Suppressor macrophage treated with lipopolysaccharide for 4 hours (primary cell): Measurements from ENCODE around the gene ACER3.
"Not testable (repeated sequence)": the region's sequence is repeated elsewhere in the genome, so short reads cannot be mapped to it uniquely, and the experiment has no call there.

ENCODE experiments used
- DNase-seq: peaks from one replicate; pipeline ENCODE4 v3.0.0-alpha.2; 2020

The ACER3 gene

DNA sequence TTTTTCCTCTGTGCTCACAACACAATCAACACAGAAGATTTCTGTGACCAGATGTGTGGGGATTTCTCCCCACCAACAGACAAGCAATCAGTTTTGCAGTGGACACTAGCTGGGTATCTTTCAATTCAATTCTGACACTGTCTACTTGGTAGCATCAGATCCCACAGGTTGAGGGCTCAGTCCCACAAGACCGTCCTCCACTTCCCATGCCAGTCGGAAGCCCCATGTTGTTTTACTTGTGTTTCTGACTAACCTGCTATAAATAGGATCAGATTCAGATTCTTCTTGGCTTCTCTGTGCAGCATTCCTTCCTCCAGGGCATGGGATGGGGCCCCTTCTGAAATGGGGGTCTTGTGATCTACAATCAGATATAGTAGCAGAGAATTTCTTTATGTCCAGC lies 19.6 kb downstream of the ACER3 start:
- DNase-seq = no peak

DNA sequence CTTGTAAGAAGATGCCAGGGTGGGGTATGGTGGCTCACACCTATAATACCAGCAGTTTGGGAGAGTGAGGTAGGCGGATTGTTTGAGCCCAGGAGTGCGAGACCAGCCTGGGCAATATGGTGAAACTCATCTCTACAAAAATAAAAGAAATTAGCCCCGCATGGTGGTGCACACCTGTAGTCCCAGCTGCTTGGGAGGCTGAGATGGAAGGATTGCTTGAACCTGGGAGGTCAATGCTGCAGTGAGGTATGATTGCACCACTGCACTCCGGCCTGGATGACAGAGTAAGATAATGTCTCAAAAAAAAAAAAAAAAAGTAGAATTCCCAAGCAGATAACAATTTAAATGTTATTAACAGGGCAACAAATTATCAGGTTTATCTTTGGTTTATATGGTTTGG lies 20.2 kb downstream of the ACER3 start:
- no peak for DNase-seq

DNA sequence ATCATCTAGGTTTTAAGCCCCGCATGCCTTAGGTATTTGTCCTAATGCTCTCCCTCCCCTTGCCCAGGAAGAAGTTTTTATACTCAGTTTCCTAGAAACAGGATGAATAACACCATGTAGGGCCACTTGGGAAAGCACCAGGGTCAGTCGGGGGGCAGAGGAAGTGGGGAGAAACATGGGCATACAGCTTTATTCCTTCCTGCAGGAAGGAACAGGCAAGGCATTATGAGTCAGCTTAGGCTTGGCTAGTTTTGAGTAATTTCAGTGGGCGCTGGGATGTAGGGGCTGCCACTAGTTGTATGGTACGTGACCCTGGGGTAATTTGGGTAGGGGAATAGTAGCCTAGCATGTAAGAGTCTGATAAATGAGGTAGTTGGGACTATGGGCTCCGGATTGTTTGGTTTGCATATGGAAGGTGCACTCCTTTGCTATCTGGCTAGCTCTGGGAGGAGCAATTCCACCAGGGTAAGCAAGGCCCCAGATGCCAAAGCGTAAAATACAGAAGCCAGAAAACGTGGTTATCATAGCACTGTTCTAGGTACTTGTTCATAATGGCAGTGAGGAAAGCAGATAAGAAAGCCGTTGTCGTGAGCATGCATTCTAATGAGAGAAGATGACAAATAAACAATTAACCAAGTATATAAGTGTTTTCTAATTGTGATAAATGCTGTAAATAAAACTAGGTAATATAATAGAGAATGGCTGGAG lies 24.8 kb downstream of the ACER3 start:
- DNase-seq = peak; percentile 77

DNA sequence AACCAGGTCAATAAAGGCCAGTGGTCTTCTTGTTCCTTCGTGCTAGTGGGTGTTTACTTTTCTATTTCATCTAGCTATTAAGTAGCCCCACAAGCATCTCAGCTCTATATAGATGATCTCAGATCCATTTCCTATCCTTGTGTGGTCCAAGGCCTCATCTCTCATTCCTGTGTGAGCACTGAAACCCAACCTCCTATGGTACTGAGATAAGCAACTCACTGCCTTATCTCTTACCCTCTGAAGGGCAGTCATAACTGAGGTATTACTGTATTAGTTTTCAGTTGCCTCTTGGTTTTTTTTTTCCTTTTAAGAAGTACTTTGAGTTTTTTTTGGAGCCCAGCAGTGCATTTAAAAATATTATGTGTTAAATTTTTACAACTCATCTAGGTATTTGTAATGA lies 28.3 kb downstream of the ACER3 start:
- no peak for DNase-seq

DNA sequence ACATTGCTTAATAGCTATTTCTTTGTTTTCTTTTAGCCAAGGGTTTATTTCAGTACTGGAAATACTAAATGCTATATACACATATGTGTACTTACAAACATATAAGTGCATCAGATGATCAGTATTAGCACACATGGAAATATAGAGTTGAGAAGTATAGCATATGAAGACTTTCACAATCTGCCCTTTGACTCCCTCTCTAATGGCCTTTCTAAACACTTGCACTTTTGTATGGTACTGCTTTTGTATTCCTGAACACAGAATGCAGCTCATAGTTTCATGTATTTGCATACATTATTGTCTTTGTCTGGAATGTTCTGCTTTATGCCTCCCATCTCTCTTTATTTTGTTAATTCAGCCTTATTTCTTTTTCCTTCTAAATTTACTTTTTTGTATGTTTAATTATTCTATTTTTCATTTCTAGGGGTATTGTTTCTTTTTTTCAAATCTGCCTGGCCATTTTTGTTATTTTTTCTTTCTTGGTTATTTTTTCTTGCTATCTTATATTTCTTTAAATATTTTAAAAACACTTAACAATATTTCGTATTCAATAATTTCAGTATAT lies 28.8 kb downstream of the ACER3 start:
- DNase-seq = peak; percentile 40

DNA sequence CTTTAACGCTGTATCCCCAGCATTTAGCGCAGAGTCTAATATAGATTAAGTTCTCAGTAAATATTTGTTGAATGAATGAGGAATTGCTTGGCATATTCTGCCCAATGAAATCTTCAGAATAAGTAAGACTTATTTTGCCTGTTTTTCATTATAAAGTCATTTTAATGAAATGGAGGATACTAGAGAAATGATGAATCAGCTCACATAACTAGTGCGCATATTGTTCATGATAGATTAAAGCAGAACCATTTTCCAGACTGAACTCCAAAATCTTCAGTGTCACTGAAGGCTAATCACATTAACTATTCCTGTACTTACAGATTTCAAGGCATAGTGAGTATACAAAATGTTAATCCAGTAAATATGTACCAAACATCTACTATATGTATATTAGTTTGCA lies 29.6 kb downstream of the ACER3 start:
- no peak for DNase-seq

DNA sequence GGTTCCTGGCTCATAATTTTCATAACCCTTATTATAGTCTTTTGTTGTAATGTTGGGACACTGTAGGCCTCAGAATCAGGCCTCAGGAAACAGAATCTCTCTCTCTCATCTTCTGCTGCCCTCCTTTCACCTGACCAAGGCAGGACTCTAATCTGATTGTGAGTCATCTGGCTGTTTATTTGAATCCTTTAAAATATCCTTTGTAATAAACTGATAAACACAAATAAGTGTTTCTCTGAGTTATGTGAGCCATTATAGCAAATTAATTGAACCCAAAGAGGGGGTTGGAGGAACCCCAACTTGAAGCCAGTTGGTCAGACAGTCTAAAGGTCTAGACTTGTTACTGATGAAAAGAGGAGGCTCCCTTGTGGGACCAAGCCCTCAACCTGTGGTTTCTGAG lies 30.6 kb downstream of the ACER3 start:
- no peak for DNase-seq

DNA sequence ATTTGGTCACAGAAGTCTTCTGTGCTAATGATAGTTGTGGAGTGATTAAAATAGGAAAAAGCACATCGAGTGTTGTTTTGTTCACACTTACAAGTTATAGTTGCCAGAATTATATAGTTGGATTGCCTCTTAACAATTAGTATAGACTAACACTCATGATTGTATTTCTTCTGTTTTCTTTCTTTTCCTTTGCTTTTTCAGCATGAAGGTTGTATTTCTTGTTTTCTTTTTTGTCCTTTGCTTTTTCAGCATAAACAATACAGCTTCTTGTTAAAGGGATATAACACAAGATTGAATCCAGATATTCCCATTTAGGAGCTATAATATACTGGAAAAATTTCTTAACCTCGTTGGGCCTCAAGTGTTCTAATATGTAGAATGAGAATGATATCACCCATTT lies 31.1 kb downstream of the ACER3 start:
- DNase-seq = no peak

DNA sequence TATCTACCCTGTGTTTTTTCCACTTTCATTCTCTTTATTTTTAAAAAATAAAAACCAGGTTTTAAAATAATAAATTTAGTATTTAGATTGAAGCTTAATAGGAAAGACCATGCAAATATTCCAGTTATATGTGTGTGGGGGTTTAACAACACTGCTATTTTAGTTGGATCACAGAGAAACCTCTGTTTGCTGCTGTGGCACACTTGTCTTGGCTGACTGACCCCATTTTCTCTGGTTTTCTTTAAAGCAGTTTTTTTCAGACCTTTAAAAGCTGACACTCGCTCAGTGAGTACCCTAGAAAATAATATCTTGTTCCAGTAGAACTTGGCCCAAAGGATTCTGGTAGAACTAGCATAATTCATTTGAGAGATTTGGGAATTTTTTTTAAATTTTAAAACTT lies 31.6 kb downstream of the ACER3 start:
- no peak for DNase-seq

DNA sequence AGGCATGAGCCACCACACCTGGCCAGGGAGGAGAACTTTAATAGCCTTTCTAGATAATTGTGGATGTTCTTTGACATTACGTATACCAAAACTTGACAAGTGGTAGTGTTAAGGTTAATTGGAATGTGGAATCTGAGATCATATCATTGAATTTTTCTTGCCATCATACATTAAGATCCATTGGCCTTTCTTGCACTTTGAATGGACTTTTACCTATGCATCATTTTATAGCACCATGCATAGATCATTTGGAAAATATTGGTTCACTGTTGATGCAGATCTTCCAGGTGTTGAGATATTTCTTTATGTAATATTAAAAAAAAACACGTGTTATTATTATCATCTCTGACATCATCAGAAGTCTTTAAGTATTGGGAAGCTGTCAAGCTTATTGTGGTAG lies 36.5 kb downstream of the ACER3 start:
- DNase-seq = no peak

DNA sequence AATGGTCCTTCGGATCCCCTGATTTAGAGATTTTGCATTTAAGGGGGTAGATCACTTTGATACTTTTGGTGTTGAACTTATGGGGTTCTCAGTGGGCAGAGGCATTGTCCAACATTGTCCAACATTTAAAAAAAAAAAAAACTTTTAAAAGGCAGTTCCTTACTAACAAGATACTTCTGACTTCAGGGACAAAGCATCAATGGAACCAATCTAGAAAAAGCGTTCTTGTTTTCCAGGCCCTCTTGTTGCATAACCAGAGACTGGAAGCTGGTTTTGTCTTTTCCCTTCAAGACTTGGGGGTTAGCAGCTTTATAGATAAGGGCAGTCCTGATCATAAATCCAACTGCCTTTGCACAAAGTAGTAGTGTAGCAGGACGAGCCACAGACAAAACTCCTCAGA lies 40.4 kb downstream of the ACER3 start:
- DNase-seq = no peak

DNA sequence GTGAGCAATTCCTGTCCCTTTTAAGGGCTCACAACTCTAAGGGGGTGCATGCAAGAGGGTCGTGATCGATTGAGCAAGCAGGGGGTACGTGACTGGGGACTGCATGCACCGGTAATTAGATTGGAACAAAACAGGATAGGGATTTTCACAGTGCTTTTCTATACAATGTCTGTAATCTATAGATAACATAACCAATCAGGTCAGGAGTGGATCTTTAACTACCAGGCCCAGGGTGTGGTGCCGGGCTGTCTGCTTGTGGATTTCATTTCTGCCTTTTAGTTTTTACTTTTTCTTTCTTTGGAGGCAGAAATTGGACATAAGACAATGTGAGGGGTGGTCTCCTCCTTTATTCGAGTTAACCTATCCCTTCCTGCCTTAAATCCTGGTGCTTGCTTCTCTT lies 40.9 kb downstream of the ACER3 start:
- DNase-seq = not testable (repeated sequence)

DNA sequence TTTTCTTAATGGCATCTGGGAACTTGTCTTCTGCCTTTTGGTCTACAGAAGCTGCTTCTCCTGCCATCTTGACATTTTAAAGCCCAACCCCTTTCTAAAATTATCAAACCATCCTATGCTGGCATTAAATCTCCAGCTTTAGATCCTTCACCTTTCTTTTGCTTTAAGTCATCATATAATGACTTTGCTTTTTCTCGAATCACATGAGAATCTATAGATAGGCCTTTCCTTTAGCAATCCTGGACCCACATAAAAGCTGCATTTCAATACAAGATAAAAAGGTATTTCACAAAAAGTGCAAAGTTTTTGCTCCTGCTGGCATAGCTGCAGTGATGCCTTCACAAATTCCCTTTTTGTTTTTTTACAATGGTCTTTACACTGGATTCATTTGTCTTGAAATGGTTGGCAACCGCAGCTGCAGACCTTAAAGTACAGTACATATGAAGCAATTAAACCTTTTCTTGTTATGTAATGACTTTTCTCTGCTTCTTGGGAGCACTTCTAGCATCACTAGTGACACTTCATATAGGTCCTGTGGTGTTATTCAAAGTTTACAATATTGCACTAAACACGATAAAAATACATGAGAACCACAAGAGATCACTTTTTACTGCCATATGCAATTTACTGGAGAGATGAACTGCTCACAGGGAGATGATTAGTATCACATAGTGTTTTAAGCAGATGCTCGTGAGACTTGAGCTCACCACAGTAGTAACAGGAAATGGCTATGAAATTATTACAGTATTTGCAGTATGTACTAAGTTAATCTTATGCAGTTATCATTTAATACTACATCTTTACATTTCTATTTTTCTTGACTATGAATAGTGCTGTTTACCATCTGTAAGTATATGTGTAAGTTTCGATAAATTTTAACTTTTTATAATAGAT lies 41.6 kb downstream of the ACER3 start:
- no peak for DNase-seq

DNA sequence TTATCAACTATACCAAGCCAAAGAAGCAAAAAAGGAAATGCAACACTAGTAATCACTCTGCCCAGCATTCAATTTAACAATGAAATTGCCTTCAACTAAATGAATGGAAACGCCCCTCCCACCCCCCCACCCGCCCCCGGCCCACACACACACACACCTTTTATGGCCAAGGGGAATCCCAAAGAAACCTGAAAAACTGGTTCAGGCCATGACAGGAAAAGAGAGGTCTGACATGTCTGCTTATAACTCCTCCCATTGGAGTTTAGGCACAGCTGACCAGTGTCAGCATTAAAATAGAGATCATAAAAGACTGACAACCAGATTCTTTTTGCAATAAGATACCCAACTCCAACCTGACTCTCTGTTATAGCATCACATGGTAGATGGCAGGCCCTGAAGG lies 42.6 kb downstream of the ACER3 start:
- no peak for DNase-seq

DNA sequence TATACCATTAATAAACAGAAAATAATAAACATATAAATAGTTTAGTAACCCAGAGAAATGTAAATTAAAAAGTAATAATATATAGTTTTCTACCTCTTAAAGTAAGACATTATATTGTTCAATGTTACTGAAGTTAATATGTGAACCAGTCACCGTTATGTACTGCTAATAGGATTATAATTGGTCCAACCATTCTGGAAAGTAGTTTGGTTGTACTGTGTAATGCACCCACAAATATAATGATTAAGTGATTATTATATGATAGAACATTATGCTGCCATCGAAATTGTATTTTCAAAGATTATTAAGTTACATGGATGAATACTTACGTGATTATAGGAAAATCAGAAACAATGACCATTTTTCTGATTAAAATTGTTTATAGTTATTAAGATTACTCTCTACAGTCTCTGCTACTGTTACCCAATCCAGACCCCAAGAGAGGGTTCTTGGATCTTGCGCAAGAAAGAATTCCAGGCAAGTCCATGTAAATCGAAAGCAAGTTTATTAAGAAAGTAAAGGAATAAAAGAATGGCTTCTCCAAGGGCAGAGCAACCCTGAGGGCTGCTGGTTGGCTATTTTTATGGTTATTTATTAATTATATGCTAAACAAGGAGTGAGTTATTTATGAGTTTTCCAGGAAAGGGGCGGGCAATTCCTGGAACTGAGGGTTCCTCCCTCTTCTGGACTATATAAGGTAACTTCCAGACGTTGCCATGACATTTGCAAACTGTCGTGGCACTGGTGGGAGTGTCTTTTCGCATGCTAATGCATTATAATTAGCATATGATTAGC lies 50.1 kb downstream of the ACER3 start:
- DNase-seq = no peak

DNA sequence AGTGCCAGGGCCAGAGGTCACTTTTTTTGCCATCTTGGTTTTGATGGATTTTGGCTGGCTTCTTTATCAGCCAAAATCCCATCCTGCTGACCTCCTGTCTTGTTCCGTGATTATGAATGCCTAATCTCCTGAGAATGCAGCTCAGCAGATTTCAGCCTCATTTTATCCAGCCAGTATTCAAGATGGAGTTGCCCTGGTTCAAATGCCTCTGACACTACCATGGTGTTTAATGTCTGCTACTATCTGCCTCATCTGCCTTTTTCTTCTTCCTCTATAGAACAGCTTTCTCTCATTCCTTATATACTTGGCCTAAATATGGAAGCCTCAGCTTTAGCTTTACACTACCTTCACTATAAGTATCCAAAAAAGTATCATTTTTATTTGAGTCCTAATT lies 50.7 kb downstream of the ACER3 start:
- DNase-seq = no peak

DNA sequence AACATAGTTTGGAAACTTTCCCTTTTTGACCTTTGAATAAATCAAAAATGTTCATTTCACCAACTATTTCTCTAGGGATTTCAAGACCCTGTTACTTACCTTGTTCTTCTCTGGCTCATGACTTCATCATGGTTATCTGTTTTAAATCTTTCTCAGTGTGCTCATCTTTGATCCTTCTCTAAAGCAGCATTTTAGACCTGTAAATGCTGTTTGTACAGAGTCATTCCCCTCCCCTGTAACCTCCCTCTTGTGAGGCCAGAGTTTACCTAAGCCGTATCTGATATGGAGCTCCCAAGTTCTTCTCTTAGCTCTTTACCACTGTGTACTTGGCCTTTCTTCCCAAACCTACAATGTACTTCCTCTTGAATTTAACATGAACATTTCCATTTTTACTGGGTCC lies 56.0 kb downstream of the ACER3 start:
- no peak for DNase-seq

DNA sequence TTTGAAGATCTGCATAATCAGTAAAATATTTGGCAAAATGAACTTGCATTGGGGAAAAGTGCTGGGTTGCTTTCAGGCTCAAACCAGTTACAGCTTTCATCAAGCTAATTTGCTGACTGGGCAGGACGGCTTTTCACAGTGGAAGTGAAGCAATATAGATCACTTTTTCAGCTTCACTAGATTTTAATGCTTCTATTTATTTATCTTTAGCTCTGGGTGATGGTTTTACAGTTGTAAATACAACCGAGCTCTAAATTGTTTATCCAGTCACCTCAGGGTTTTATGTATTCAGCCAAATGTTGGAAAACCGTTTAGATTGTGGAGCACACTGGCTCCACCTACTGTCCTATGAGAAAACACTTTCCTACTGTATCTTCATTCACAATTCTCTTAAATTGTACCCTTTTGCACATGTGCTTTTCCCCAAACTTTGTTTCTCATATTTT lies 58.2 kb downstream of the ACER3 start:
- peak; percentile 69 for DNase-seq

DNA sequence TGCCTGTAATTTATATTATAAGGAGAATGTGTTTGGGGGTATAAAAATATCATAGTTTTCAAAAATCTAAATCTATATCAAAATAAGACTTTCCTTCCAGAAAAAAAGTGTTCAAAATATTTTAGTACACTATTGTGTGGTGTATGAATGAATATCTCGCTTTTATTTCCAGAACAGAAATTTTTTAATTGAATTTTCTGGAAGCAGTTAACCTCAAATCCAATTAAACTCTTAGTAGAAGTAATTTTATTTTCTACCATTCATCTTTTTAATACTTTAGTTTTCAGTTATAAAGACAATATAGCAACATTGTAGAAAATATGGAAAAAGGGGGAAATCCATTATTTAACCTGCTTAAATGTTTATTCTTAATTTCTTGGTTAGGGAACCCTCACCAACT lies 58.7 kb downstream of the ACER3 start:
- DNase-seq = no peak

DNA sequence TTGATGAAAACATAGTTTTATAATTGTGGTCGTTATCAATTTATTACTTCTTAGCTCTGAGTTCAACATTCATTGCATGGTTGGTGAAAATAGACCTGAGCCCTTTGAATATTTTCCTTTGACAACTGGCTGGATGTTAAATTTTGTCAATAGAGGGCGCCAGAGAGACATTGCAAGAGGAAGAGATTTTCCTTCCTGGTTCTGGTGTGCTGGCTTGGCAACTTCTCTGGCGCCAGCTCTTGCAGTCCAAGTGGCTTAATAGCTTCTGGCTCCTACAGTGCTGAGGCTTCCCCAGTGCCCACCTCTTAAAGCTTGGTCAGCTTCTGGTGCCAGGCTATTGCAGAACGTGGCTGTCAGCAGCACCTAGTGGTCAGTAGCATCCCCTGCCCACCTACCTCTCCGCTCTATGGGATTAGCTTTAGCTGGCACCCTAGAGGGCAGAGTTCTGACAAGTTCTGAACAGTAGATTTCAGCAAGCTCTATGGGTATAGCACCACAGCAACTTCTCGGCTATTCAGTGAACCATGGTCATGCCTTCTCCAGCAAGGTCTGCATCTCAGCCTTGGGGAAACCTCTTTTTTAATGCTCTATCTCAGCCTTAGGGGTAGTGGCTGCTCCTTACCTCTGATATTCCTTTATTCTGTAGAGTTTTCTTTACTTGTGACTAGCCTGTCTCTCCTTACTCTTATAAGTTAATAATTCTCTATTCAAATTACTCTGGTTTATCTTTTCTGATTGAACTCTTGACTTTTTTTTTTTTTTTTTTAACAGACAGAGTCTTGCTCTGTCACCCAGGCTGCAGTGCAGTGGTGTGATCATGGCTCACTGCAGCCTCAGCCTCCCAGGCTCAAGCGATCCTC lies 59.4 kb downstream of the ACER3 start:
- peak; percentile 90 for DNase-seq

DNA sequence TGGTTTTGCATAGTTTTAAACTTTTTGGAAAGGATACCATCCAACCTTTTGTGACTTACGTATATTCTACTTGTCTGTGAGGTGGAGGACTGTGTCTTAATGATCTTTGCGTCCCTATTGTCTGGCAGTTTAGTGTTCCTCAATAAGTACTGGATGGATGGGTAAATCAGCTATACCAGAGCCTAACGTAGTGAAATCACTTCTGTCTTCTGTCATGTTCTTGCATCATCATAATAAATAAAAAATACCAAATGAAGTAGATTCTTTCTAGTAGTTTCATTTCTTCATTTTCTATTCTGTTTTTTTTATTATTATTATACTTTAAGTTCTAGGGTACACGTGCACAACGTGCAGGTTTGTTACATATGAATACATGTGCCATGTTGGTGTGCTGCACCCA lies 66.4 kb downstream of the ACER3 start:
- DNase-seq = no peak

DNA sequence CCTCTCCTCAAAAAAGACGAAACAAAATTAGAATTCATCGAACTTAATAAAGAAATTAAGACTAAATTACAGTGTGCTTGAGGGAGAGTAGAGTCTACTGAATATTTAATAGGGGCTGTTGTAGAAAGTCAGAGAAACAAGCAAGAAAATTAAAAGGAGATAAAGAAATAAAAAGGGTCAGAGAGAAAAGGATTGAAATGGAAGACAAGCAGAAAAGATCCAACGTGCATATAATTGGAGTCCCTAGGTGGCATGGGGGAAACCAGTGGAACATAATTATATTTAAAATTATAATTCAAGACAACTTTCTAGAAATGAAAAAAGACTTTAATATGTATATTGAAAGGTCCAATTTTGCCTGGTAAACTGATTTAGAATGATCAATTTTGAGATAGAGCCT lies 74.3 kb downstream of the ACER3 start:
- DNase-seq = no peak
